Mesendoderm (in vitro differentiated cells): ENCODE results near the gene DENND1A.

Source experiments
- DNase-seq: peaks from one replicate; pipeline ENCODE4 v3.0.0; 2013
- H2AK5ac ChIP-seq: 2 replicates; pipeline ENCODE4 v1.6.1; 2013; ENCODE audit warnings: low read length, inconsistent platforms
- H2BK120ac ChIP-seq: 2 replicates; pipeline ENCODE4 v1.6.1; 2013; ENCODE audit warnings: low read depth, mild to moderate bottlenecking, low read length, moderate library complexity, mixed read lengths
- H2BK15ac ChIP-seq: replicated peaks from 2 replicates; pipeline ENCODE4 v1.6.1; 2013; ENCODE audit warnings: low read depth, mild to moderate bottlenecking, moderate library complexity
- H2BK5ac ChIP-seq: 2 replicates; pipeline ENCODE4 v1.6.1; 2013; ENCODE audit warnings: low read length, inconsistent platforms
- H3K18ac ChIP-seq: 2 replicates; pipeline ENCODE4 v1.6.1; 2013; ENCODE audit warnings: mild to moderate bottlenecking, low read length, mixed read lengths
- H3K23ac ChIP-seq: one replicate; pipeline ENCODE4 v1.6.1; 2013; ENCODE audit warnings: low read length
- H3K27ac ChIP-seq: 2 replicates; pipeline ENCODE4 v1.5.1; 2013; ENCODE audit warnings: low read depth, mild to moderate bottlenecking, inconsistent platforms, low read length, moderate library complexity
- H3K27me3 ChIP-seq: 2 replicates; pipeline ENCODE4 v1.6.1; 2013; ENCODE audit warnings: low read length, control low read depth, mild to moderate bottlenecking, inconsistent platforms; ENCODE audit not compliant: insufficient read depth, poor library complexity
- H3K36me3 ChIP-seq: 2 replicates; pipeline ENCODE4 v1.6.1; 2013; ENCODE audit warnings: low read length, inconsistent platforms; ENCODE audit not compliant: control insufficient read depth, insufficient read depth
- H3K4ac ChIP-seq: one replicate; pipeline ENCODE4 v1.6.1; 2013; ENCODE audit warnings: low read depth, mild to moderate bottlenecking, low read length, moderate library complexity
- H3K4me1 ChIP-seq: 2 replicates; pipeline ENCODE4 v1.6.1; 2013; ENCODE audit warnings: low read depth, low read length, inconsistent platforms; ENCODE audit not compliant: control insufficient read depth
- H3K4me2 ChIP-seq: 2 replicates; pipeline ENCODE4 v1.6.1; 2013; ENCODE audit warnings: low read length
- H3K4me3 ChIP-seq: 2 replicates; pipeline ENCODE4 v1.5.1; 2013; ENCODE audit warnings: mild to moderate bottlenecking, low read length
- H3K56ac ChIP-seq: one replicate; pipeline ENCODE4 v1.6.1; 2013; ENCODE audit warnings: low read length
- H3K79me1 ChIP-seq: 2 replicates; pipeline ENCODE4 v1.6.1; 2013; ENCODE audit warnings: low read length, inconsistent platforms
- H3K79me2 ChIP-seq: 2 replicates; pipeline ENCODE4 v1.6.1; 2013; ENCODE audit warnings: mild to moderate bottlenecking, low read length; ENCODE audit not compliant: control insufficient read depth, insufficient read depth
- H3K9ac ChIP-seq: 2 replicates; pipeline ENCODE4 v1.6.1; 2013; ENCODE audit warnings: low read length, inconsistent platforms
- H4K5ac ChIP-seq: one replicate; pipeline ENCODE4 v1.6.1; 2013; ENCODE audit warnings: low read length
- H4K8ac ChIP-seq: one replicate; pipeline ENCODE4 v1.6.1; 2013; ENCODE audit warnings: low read depth, mild to moderate bottlenecking, control low read depth, low read length, moderate library complexity
- WGBS: extraction: QIAGEN DNeasy Blood & Tissue Kit; methylation state at CpG from one replicate; pipeline ENCODE4 v1.1.7; 2013; ENCODE audit warnings: low lambda C conversion rate, missing lambda C conversion rate; ENCODE audit not compliant: insufficient coverage; ENCODE audit errors: extremely low coverage; 5-methylcytosine and 5-hydroxymethylcytosine counted together

The DENND1A gene

GRCh38 chr9:123756484-123757106 is 173.3 kb downstream of the DENND1A start:
- Histone ChIP-seq H2BK5ac (no peak overlapping the region), H2BK15ac (no peak overlapping the region), H3K27me3 (no peaks in the 10 kb centered on the region), H3K56ac (no peak overlapping the region), H3K23ac (no peak overlapping the region), H3K18ac (no peak overlapping the region), H4K5ac (no peak overlapping the region), H3K79me2 (no peaks in the 10 kb centered on the region), H2BK120ac (no peak overlapping the region), H2AK5ac (no peak overlapping the region), H3K4me3 (no peak overlapping the region), H3K36me3 (no peaks in the 10 kb centered on the region), H3K4me1 (peaks cover under 1% of the 10 kb centered on the region), H4K8ac (no peak overlapping the region), H3K27ac (no peak overlapping the region), H3K4ac (no peak overlapping the region), H3K79me1 (no peaks in the 10 kb centered on the region), H3K4me2 (no peak overlapping the region), H3K9ac (no peak overlapping the region)
- no CpG with 5 or more reads among the region's 4 CpGs for WGBS
- DNase-seq, result peak; percentile 35

DNA sequence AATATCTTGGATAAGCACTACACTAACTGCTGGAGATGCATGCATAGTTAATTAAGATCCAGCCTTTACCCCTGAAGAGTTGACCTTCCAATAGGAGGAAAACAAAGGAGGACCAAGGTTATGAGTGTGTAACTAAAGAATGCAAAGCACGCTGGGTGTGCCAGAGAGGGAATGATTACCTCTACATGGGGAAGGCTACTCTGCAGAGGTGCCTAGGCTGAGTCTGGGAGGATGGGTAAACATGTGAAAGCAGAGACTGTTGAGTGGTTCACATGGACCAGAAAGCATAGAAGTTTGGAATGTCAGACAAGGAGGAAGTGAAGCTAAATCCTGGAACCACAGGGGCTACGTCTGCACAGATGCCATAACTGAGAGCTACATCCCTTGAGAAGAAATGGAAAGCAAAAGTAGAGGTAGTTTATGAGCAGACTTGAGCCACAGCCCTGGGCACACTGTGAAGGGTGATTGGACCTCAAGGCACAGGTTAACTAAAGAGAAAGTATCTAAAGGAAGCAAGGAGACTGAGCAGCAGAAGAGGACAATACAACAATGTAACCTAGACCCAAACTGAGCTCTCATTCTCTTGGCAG is 176.2 kb downstream of the DENND1A start:
- no peak overlapping the region for H3K4me2 ChIP-seq
- no peak overlapping the region for H3K18ac ChIP-seq
- H3K36me3 ChIP-seq, result no peaks in the 10 kb centered on the region
- no peak overlapping the region for H2BK120ac ChIP-seq
- no peak for DNase-seq
- no peak overlapping the region for H2AK5ac ChIP-seq
- H3K4me3 ChIP-seq, result no peak overlapping the region
- H3K56ac ChIP-seq, result no peak overlapping the region
- no CpG with 5 or more reads among the region's 2 CpGs for WGBS
- H3K79me1 ChIP-seq, result no peaks in the 10 kb centered on the region
- no peak overlapping the region for H4K5ac ChIP-seq
- H3K27me3 ChIP-seq, result no peaks in the 10 kb centered on the region
- no peak overlapping the region for H3K9ac ChIP-seq
- no peak overlapping the region for H3K4ac ChIP-seq
- no peaks in the 10 kb centered on the region for H3K79me2 ChIP-seq
- no peak overlapping the region for H2BK15ac ChIP-seq
- H4K8ac ChIP-seq, result no peak overlapping the region
- H3K23ac ChIP-seq, result no peak overlapping the region
- H3K4me1 ChIP-seq, result no peaks in the 10 kb centered on the region
- no peak overlapping the region for H2BK5ac ChIP-seq
- H3K27ac ChIP-seq, result no peak overlapping the region

DNA sequence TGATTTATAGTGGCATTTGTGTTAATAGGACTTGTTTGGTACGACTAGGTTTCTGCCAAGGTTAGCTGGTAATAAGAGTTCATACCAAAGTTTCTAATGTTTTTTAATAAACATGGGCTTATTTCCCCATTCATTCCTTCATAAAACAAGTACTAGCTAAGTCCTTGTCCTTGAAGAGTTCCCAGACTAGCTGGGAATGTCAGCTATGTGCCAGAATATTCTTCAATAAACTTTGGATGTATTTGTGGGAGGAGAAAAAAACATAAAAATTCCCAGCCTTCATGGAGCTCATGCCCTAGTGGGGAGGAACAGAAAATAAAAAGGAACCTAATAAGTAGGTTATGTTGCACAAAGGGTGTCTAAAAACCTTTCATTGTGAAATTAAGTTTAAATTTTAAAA is 176.9 kb downstream of the DENND1A start:
- H3K27ac ChIP-seq, result no peak overlapping the region

DNA sequence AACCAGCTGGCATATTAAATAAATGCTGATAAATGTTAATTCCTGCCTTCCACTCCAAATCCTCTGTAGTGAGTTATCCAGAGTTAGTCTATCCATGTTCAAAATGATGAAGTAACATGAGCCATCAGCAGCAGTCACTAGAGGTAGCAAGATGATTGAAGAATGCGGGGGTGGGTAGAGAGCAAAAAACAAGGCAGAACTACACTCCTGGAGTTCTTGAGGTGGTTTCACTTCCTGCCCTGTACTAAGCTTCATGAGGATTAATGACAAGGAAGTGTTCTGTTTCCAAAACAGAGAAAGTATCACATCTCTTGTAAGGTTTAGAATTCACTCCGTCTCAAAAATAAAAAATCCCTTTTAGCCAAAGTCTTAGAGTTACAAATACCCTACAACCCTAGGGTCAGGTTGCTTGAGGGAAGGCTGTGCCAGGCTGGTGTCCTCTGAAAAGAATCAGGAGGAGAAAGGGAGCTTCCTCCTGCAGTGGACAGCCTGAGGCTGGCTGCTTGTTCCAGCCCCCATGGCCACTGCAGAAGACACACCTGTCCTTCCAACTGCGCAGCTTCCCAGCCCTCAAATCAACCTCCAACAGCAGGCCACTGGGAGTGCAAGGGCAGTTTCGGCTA is 180.2 kb downstream of the DENND1A start:
- no peak overlapping the region for H3K9ac ChIP-seq
- H3K79me1 ChIP-seq, result no peaks in the 10 kb centered on the region
- H3K36me3 ChIP-seq, result no peaks in the 10 kb centered on the region
- H3K4ac ChIP-seq, result no peak overlapping the region
- no peak overlapping the region for H2BK5ac ChIP-seq
- H3K4me3 ChIP-seq, result no peak overlapping the region
- H3K27me3 ChIP-seq, result no peaks in the 10 kb centered on the region
- H4K8ac ChIP-seq, result no peak overlapping the region
- no peak overlapping the region for H2AK5ac ChIP-seq
- DNase-seq, result peak; percentile 37
- no peak overlapping the region for H2BK120ac ChIP-seq
- H3K27ac ChIP-seq, result no peak overlapping the region
- H3K18ac ChIP-seq, result peak overlapping the region; percentile 11
- no CpG with 5 or more reads among the region's 4 CpGs for WGBS
- H3K79me2 ChIP-seq, result no peaks in the 10 kb centered on the region
- no peak overlapping the region for H3K4me2 ChIP-seq
- H3K56ac ChIP-seq, result no peak overlapping the region
- no peak overlapping the region for H2BK15ac ChIP-seq
- no peak overlapping the region for H3K23ac ChIP-seq
- no peak overlapping the region for H4K5ac ChIP-seq
- H3K4me1 ChIP-seq, result no peaks in the 10 kb centered on the region

More for the DNA sequence above, 176.9 kb downstream of the DENND1A start:
- Histone ChIP-seq H3K4me2 (no peak overlapping the region), H3K36me3 (no peaks in the 10 kb centered on the region), H3K56ac (no peak overlapping the region), H2BK120ac (no peak overlapping the region), H2BK5ac (no peak overlapping the region), H3K23ac (no peak overlapping the region), H3K18ac (no peak overlapping the region), H3K4me1 (no peaks in the 10 kb centered on the region), H3K79me1 (no peaks in the 10 kb centered on the region), H3K27me3 (no peaks in the 10 kb centered on the region), H3K4me3 (no peak overlapping the region), H2AK5ac (no peak overlapping the region), H2BK15ac (no peak overlapping the region), H3K4ac (no peak overlapping the region), H4K5ac (no peak overlapping the region), H3K9ac (no peak overlapping the region), H3K79me2 (no peaks in the 10 kb centered on the region), H4K8ac (no peak overlapping the region)
- WGBS, result no CpG with 5 or more reads among the region's 1 CpG
- no peak for DNase-seq

GRCh38 chr9:123746765-123747164 is 183.2 kb downstream of the DENND1A start:
- no peak overlapping the region for H3K18ac ChIP-seq
- no peak overlapping the region for H3K4me3 ChIP-seq
- no peak overlapping the region for H2BK120ac ChIP-seq
- no peaks in the 10 kb centered on the region for H3K36me3 ChIP-seq
- no peaks in the 10 kb centered on the region for H3K79me1 ChIP-seq
- H3K79me2 ChIP-seq, result no peaks in the 10 kb centered on the region
- H3K4me1 ChIP-seq, result no peaks in the 10 kb centered on the region
- H4K5ac ChIP-seq, result no peak overlapping the region
- no peak overlapping the region for H2AK5ac ChIP-seq
- no peak overlapping the region for H3K4ac ChIP-seq
- no peak overlapping the region for H3K9ac ChIP-seq
- no peak overlapping the region for H3K56ac ChIP-seq
- no peak overlapping the region for H4K8ac ChIP-seq
- H3K27ac ChIP-seq, result no peak overlapping the region
- H3K23ac ChIP-seq, result no peak overlapping the region
- H3K27me3 ChIP-seq, result no peaks in the 10 kb centered on the region
- no peak overlapping the region for H3K4me2 ChIP-seq
- no peak overlapping the region for H2BK15ac ChIP-seq
- no peak overlapping the region for H2BK5ac ChIP-seq
- no peak for DNase-seq
- WGBS, result no CpG with 5 or more reads among the region's 1 CpG
